ENCODE measurements around the gene UBAC2. TPM values are rescaled to one million over a fixed set of nuclear protein-coding genes. Genes with fewer than 3 reads are reported as not detected.

The UBAC2 gene
- total and polyA plus RNA-seq, 2 donors (not counting 1 experiment from before 2014, with no cell fraction given): 32.4 to 87.4 TPM

DNA sequence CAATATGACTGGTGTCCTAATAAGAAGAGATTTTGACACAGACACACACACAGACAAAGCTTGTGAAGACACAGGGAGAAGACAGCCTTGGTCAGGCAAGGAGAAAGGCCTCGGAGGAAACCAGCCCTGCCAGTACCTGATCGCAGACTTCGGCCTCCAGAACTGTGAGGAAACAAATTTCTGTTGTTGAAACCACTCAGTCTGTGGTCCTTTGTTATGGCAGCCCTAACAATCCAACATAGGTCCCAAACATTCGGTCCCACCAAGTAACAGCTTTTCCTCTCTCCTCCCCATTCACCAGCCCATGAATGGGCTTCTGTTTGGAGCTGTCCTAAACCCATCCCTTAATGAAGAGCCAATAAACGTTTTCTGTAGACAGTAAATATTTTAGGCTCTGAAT, 36.4 kb upstream of the UBAC2 start:
- Histone ChIP-seq H3K4me3 (replicated peaks in 1 of 4; ENCODE audit: control extremely low read depth in 1 of 4, insufficient read depth in 1 of 4, low read depth in 3 of 4, low read length in 4 of 4) (no peak overlapping the region), H3K27ac (ENCODE audit: insufficient read depth, low read length) (no peak overlapping the region), H4K20me1 (ENCODE audit: control insufficient read depth, extremely low read depth, insufficient read depth, low read length) (no peaks in the 10 kb centered on the region), H3K4me2 (ENCODE audit: extremely low read depth, insufficient read depth, low read length) (no peak overlapping the region), H3K79me2 (ENCODE audit: control insufficient read depth, insufficient read depth, low read length) (no peaks in the 10 kb centered on the region), H3K36me3 (ENCODE audit: control insufficient read depth, insufficient read depth, low read length) (no peaks in the 10 kb centered on the region), H3K4me1 (ENCODE audit: control insufficient read depth, extremely low read depth, insufficient read depth, low read length) (no peaks in the 10 kb centered on the region), H3K27me3 (ENCODE audit: control insufficient read depth, insufficient read depth, low read length) (peaks cover 2% of the 10 kb centered on the region), H3K9ac (ENCODE audit: insufficient read depth, low read length) (no peak overlapping the region), H3K9me3 (ENCODE audit: control insufficient read depth, insufficient read depth, low read depth, low read length) (no peaks in the 10 kb centered on the region), H2AFZ (ENCODE audit: low read length) (no peak overlapping the region)
- DNase-seq (ENCODE audit: low read depth in 2 of 2): no peak
- TF ChIP-seq, protein P1, sequence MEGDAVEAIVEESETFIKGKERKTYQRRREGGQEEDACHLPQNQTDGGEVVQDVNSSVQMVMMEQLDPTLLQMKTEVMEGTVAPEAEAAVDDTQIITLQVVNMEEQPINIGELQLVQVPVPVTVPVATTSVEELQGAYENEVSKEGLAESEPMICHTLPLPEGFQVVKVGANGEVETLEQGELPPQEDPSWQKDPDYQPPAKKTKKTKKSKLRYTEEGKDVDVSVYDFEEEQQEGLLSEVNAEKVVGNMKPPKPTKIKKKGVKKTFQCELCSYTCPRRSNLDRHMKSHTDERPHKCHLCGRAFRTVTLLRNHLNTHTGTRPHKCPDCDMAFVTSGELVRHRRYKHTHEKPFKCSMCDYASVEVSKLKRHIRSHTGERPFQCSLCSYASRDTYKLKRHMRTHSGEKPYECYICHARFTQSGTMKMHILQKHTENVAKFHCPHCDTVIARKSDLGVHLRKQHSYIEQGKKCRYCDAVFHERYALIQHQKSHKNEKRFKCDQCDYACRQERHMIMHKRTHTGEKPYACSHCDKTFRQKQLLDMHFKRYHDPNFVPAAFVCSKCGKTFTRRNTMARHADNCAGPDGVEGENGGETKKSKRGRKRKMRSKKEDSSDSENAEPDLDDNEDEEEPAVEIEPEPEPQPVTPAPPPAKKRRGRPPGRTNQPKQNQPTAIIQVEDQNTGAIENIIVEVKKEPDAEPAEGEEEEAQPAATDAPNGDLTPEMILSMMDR (conservative IDR thresholded peaks at IDR 0.05 in 1 of 2, IDR thresholded peaks at IDR 0.05 in 1 of 2; ENCODE audit: low read depth in 1 of 2, low read length in 2 of 2): no peak
- TF ChIP-seq EZH2 (IDR thresholded peaks at IDR 0.05; ENCODE audit: low read length, missing control alignments): no peak

DNA sequence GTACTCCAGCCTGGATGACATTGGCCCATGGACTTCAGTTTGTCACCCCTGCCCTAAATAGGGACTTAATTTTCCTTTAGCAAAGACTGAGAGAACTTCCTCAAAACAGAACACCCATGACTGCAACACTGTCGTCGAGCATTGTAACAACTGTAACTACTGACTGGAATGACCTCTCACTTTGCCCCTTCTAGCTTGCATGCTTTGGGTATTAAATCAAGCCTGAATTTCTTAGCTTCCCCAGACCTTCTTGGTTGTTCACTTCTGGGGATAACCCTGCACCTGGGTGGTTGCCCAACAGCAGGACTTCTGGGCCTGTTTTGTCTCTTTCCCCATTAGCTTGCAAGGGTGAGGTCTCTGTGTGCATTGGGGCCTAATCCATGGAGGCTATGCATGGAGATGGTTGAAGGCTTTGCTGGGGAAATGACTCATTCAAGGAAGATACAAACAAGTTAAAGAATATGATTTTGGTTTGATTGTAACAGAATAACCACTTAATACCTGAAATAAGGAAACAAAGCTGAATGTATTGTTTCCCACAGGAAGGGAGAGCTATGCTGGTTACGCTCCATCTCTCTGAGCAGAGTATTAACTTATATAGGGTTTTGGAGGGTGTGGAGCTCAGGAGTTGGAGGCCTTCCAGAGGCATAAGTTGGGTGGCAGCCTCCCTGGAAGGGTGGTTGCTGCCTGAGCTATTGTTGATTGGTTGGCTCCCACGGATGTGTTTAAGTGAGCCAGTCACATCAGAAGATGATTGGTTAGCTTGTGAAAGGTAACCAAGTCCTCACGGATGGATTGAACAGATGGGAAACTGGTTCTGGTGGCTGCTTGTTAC, 34.7 kb upstream of the UBAC2 start:
- Histone ChIP-seq H3K9ac (ENCODE audit: insufficient read depth, low read length) (no peak overlapping the region), H4K20me1 (ENCODE audit: control insufficient read depth, extremely low read depth, insufficient read depth, low read length) (no peaks in the 10 kb centered on the region)

DNA sequence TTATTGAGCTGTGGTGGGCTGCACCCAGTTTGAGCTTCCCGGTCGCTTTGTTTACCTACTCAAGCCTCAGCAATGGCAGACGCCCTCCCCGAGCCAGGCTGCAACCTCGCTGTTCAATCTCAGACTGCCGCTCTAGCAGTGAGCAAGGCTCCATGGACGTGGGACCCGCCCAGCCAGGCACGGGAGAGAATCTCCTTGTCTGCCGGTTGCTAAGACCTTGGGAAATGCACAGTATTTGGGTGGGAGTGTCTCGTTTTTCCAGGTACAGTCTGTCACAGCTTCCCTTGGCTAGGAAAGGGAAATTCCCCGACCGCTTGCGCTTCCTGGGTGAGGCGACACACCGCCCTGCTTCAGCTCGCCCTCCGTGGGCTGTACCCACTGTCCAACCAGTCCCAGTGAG, 27.7 kb upstream of the UBAC2 start:
- DNase-seq (ENCODE audit: low read depth in 2 of 2): no peak
- Histone ChIP-seq H4K20me1 (ENCODE audit: control insufficient read depth, extremely low read depth, insufficient read depth, low read length) (no peaks in the 10 kb centered on the region), H3K4me3 (replicated peaks in 1 of 4; ENCODE audit: control extremely low read depth in 1 of 4, insufficient read depth in 1 of 4, low read depth in 3 of 4, low read length in 4 of 4) (no peak overlapping the region), H3K4me1 (ENCODE audit: control insufficient read depth, extremely low read depth, insufficient read depth, low read length) (no peaks in the 10 kb centered on the region), H3K27me3 (ENCODE audit: control insufficient read depth, insufficient read depth, low read length) (no peaks in the 10 kb centered on the region), H3K9me3 (ENCODE audit: control insufficient read depth, insufficient read depth, low read depth, low read length) (no peaks in the 10 kb centered on the region), H3K4me2 (ENCODE audit: extremely low read depth, insufficient read depth, low read length) (no peak overlapping the region), H3K36me3 (ENCODE audit: control insufficient read depth, insufficient read depth, low read length) (no peaks in the 10 kb centered on the region), H3K27ac (ENCODE audit: insufficient read depth, low read length) (no peak overlapping the region), H2AFZ (ENCODE audit: low read length) (no peak overlapping the region), H3K79me2 (ENCODE audit: control insufficient read depth, insufficient read depth, low read length) (no peaks in the 10 kb centered on the region), H3K9ac (ENCODE audit: insufficient read depth, low read length) (no peak overlapping the region)
- TF ChIP-seq EZH2 (IDR thresholded peaks at IDR 0.05; ENCODE audit: low read length, missing control alignments): no peak

More for the DNA sequence above, 34.7 kb upstream of the UBAC2 start:
- H3K27me3 ChIP-seq (ENCODE audit: control insufficient read depth, insufficient read depth, low read length): peaks cover 2% of the 10 kb centered on the region
- no peak for DNase-seq (ENCODE audit: low read depth in 2 of 2)
- no peak for TF ChIP-seq EZH2 (IDR thresholded peaks at IDR 0.05; ENCODE audit: low read length, missing control alignments)
- TF ChIP-seq, protein P1 (conservative IDR thresholded peaks at IDR 0.05 in 1 of 2, IDR thresholded peaks at IDR 0.05 in 1 of 2; ENCODE audit: low read depth in 1 of 2, low read length in 2 of 2): no peak
- H2AFZ ChIP-seq (ENCODE audit: low read length): no peak overlapping the region
- no peak overlapping the region for H3K27ac ChIP-seq (ENCODE audit: insufficient read depth, low read length)
- H3K9me3 ChIP-seq (ENCODE audit: control insufficient read depth, insufficient read depth, low read depth, low read length): no peaks in the 10 kb centered on the region
- H3K4me3 ChIP-seq (replicated peaks in 1 of 4; ENCODE audit: control extremely low read depth in 1 of 4, insufficient read depth in 1 of 4, low read depth in 3 of 4, low read length in 4 of 4): no peak overlapping the region
- no peaks in the 10 kb centered on the region for H3K79me2 ChIP-seq (ENCODE audit: control insufficient read depth, insufficient read depth, low read length)
- H3K4me2 ChIP-seq (ENCODE audit: extremely low read depth, insufficient read depth, low read length): no peak overlapping the region
- no peaks in the 10 kb centered on the region for H3K4me1 ChIP-seq (ENCODE audit: control insufficient read depth, extremely low read depth, insufficient read depth, low read length)
- no peaks in the 10 kb centered on the region for H3K36me3 ChIP-seq (ENCODE audit: control insufficient read depth, insufficient read depth, low read length)

All from fibroblast of lung (primary cell).